Measurements from ENCODE around the gene INTS11.

- TF ChIP-seq CTCF (IDR thresholded peaks at IDR 0.05 in 8 of 11, conservative IDR thresholded peaks at IDR 0.05 in 3 of 11) = no peak
- peak in 2 of 3 donors; percentile 44 to 65 for TF ChIP-seq POLR2AphosphoS5 (IDR thresholded peaks at IDR 0.05)
Observed at GRCh38 chr1:1360506-1361169, 36.2 kb upstream of the INTS11 start.
